ENCODE results near the gene IFNA8. TPM values are rescaled to one million over a fixed set of nuclear protein-coding genes. Genes with fewer than 3 reads are reported as not detected.

IFNA8 gene
- total RNA-seq, 2 experiments from 2014 or later = not detected

Other genes with a start within 250 kb of the IFNA8 start
- not detected for gene IFNA21, start 242.5 kb upstream of the IFNA8 start, total RNA-seq
- not detected for gene IFNA4, start 221.5 kb upstream of the IFNA8 start, total RNA-seq
- not detected for gene IFNA7, start 206.9 kb upstream of the IFNA8 start, total RNA-seq
- gene IFNA10, start 202.0 kb upstream of the IFNA8 start, total RNA-seq = not detected
- gene IFNA16, start 191.8 kb upstream of the IFNA8 start, total RNA-seq = not detected
- not detected for gene IFNA17, start 180.9 kb upstream of the IFNA8 start, total RNA-seq
- gene IFNA14, start 169.1 kb upstream of the IFNA8 start, total RNA-seq = not detected
- not detected for gene IFNA5, start 103.8 kb upstream of the IFNA8 start, total RNA-seq
- 10 to 100 TPM; 17.5 to 18.3 TPM for gene KLHL9, start 73.7 kb upstream of the IFNA8 start, total RNA-seq
- not detected for gene IFNA6, start 58.2 kb upstream of the IFNA8 start, total RNA-seq
- not detected for gene IFNA13, start 41.1 kb upstream of the IFNA8 start, total RNA-seq
- gene IFNA2, start 23.7 kb upstream of the IFNA8 start, total RNA-seq = not detected
- not detected for gene IFNA1, start 31.3 kb downstream of the IFNA8 start, total RNA-seq
- not detected for gene IFNE, start 73.2 kb downstream of the IFNA8 start, total RNA-seq